ENCODE measurements around the gene RFXANK.
A peak's percentile ranks its signal among the peaks of the same experiment; 100 is the strongest.

Gene RFXANK

DNA sequence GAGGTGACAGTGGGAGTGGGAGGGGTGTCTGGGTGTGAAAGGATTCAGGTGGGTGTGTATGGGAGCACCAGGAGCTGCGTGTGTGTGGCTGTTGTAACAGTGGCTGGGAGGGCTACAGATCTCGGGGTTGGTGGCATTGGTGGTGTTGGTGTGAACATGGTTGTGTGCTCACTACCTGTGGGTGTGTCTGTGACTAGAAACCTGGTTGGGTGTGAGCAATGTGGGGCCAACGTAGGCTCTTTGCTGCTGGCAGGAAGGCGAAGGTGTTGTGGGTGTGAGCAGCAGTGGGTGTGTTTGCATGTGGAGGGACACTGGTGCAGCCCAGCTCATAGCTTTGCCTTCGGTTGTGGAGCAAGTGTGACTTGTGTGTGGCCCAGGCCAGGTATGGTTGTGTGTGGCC lies 14.9 kb downstream of the RFXANK start (continued):
- TF ChIP-seq, protein P1, sequence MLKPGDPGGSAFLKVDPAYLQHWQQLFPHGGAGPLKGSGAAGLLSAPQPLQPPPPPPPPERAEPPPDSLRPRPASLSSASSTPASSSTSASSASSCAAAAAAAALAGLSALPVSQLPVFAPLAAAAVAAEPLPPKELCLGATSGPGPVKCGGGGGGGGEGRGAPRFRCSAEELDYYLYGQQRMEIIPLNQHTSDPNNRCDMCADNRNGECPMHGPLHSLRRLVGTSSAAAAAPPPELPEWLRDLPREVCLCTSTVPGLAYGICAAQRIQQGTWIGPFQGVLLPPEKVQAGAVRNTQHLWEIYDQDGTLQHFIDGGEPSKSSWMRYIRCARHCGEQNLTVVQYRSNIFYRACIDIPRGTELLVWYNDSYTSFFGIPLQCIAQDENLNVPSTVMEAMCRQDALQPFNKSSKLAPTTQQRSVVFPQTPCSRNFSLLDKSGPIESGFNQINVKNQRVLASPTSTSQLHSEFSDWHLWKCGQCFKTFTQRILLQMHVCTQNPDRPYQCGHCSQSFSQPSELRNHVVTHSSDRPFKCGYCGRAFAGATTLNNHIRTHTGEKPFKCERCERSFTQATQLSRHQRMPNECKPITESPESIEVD (tag by site-specific recombination; IDR thresholded peaks at IDR 0.05): no peak
- peak; percentile 83 for TF ChIP-seq EGR2 (tag by site-specific recombination; IDR thresholded peaks at IDR 0.05; ENCODE audit: low read depth)
- no peak for TF ChIP-seq ZNF571 (tag by site-specific recombination; IDR thresholded peaks at IDR 0.05)
- no peak for TF ChIP-seq HOXD13 (CRISPR knock-in tag; IDR thresholded peaks at IDR 0.05; ENCODE audit: borderline replicate concordance)

DNA sequence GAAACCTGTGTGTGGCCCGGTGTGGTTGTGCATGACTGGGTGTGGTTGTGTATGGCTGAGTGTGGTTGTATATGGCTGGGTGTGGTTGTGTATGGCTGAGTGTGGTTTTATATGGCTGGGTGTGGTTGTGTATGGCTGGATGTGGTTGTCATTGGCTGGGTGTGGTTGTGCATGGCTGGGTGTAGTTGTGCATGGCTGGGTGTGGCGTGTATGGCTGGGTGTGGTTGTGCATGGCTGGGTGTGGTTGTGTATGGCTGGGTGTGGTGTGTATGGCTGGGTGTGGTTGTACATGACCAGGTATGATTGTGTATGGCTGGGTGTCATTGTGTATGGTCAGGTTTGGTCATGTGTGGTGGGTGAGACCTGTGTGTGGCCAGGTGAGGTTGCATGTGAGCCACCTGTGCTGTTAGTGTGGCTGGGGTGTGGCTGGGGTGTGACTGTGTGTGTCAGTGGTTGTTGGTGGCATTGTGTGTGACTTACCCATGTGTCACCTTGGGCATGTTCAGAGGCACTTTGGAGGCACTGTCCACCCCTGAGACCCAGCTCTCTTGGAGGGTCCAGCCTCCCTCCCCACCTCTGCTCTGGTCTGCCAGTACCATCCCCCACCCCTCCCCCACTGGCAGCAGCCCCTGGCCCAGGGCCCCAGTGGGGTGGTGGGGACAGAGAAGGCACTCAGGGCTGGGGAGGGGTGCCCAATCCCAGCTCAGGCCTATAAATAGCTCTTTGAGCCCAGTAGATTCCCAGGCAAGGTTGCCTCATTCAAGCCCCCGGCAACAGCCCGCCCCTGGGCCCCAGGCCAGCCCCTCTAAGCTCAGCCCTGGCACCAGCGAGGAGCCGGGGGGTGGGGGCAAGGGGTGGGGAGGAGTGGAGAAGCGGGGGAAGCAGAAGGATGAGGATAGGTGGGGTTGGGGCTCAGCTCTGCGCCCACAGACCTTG lies 15.8 kb downstream of the RFXANK start:
- Histone ChIP-seq H3K9me3 (ENCODE audit: control insufficient read depth, insufficient read depth, low read depth, low read length) (no peaks in the 10 kb centered on the region), H3K4me1 (ENCODE audit: control insufficient read depth, insufficient read depth, low read length) (no peaks in the 10 kb centered on the region), H3K36me3 (ENCODE audit: control insufficient read depth in 2 of 2, insufficient read depth in 1 of 2, low read length in 2 of 2) (no peaks in the 10 kb centered on the region), H3K4me3 (ENCODE audit: low read depth, low read length) (no peak overlapping the region), H3K27ac (ENCODE audit: extremely low read depth, low read depth, low read length) (no peak overlapping the region)
- POLR2A ChIA-PET: no interaction called here
- TF ChIP-seq KLF1 (tag by site-specific recombination; IDR thresholded peaks at IDR 0.05) (peak; percentile 98), ZNF274 (IDR thresholded peaks at IDR 0.05; ENCODE audit: low read length) (no peak), ZNF274 (tag by site-specific recombination; IDR thresholded peaks at IDR 0.05; ENCODE audit: borderline replicate concordance) (no peak)
- CTCF ChIA-PET: no interaction called here

DNA sequence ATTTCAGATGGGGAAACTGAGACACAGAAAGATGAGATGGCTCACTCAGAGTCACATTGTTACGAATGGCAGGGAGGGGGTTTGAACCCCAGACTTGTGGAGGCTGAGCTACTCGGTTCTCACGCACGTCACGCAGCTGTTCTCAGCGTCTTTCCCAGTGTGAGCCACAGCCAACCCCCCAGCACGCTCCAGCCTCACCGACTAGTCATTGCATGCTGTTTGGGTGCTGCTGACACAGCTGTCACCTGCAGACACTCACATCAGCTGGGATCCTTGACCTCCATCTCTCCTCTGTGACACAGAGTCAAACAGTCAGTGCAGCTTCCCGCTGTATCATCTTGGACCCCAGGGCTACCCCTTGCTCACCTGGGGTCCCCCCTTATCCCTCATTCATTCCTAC lies 17.3 kb downstream of the RFXANK start:
- no peaks in the 10 kb centered on the region for H3K9me3 ChIP-seq (ENCODE audit: control insufficient read depth, insufficient read depth, low read depth, low read length)
- ChIA-PET POLR2A (no interaction called here), CTCF (no interaction called here)
- no peaks in the 10 kb centered on the region for H3K4me1 ChIP-seq (ENCODE audit: control insufficient read depth, insufficient read depth, low read length)
- H3K27ac ChIP-seq (ENCODE audit: extremely low read depth, low read depth, low read length): no peak overlapping the region
- no peak overlapping the region for H3K4me3 ChIP-seq (ENCODE audit: low read depth, low read length)
- no peaks in the 10 kb centered on the region for H3K36me3 ChIP-seq (ENCODE audit: control insufficient read depth in 2 of 2, insufficient read depth in 1 of 2, low read length in 2 of 2)
- TF ChIP-seq, protein P2, sequence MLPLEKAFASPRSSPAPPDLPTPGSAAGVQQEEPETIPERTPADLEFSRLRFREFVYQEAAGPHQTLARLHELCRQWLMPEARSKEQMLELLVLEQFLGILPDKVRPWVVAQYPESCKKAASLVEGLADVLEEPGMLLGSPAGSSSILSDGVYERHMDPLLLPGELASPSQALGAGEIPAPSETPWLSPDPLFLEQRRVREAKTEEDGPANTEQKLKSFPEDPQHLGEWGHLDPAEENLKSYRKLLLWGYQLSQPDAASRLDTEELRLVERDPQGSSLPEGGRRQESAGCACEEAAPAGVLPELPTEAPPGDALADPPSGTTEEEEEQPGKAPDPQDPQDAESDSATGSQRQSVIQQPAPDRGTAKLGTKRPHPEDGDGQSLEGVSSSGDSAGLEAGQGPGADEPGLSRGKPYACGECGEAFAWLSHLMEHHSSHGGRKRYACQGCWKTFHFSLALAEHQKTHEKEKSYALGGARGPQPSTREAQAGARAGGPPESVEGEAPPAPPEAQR (tag by site-specific recombination; IDR thresholded peaks at IDR 0.05): no peak
- TF ChIP-seq, protein P3, sequence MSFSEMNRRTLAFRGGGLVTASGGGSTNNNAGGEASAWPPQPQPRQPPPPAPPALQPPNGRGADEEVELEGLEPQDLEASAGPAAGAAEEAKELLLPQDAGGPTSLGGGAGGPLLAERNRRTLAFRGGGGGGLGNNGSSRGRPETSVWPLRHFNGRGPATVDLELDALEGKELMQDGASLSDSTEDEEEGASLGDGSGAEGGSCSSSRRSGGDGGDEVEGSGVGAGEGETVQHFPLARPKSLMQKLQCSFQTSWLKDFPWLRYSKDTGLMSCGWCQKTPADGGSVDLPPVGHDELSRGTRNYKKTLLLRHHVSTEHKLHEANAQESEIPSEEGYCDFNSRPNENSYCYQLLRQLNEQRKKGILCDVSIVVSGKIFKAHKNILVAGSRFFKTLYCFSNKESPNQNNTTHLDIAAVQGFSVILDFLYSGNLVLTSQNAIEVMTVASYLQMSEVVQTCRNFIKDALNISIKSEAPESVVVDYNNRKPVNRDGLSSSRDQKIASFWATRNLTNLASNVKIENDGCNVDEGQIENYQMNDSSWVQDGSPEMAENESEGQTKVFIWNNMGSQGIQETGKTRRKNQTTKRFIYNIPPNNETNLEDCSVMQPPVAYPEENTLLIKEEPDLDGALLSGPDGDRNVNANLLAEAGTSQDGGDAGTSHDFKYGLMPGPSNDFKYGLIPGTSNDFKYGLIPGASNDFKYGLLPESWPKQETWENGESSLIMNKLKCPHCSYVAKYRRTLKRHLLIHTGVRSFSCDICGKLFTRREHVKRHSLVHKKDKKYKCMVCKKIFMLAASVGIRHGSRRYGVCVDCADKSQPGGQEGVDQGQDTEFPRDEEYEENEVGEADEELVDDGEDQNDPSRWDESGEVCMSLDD (tag by site-specific recombination; IDR thresholded peaks at IDR 0.05): no peak
- TF ChIP-seq ZBTB17 (tag by site-specific recombination; IDR thresholded peaks at IDR 0.05) (no peak), SP3 (tag by site-specific recombination; IDR thresholded peaks at IDR 0.05) (no peak), EGR2 (tag by site-specific recombination; IDR thresholded peaks at IDR 0.05; ENCODE audit: low read depth) (no peak), GLIS1 (tag by site-specific recombination; IDR thresholded peaks at IDR 0.05) (peak; percentile 53), SP7 (tag by site-specific recombination; IDR thresholded peaks at IDR 0.05) (no peak), ZNF146 (tag by site-specific recombination; IDR thresholded peaks at IDR 0.05) (no peak), ZNF747 (tag by site-specific recombination; IDR thresholded peaks at IDR 0.05) (no peak), KLF1 (tag by site-specific recombination; IDR thresholded peaks at IDR 0.05) (no peak), IKZF3 (tag by site-specific recombination; IDR thresholded peaks at IDR 0.05) (no peak), ZNF221 (tag by site-specific recombination; IDR thresholded peaks at IDR 0.05; ENCODE audit: borderline replicate concordance) (no peak), ZFHX2 (tag by site-specific recombination; conservative IDR thresholded peaks at IDR 0.05) (no peak), ZNF114 (tag by site-specific recombination; IDR thresholded peaks at IDR 0.05) (no peak), ZNF624 (tag by site-specific recombination; IDR thresholded peaks at IDR 0.05) (no peak), ZNF394 (tag by site-specific recombination; IDR thresholded peaks at IDR 0.05; ENCODE audit: borderline replicate concordance) (no peak), KLF7 (tag by site-specific recombination; IDR thresholded peaks at IDR 0.05; ENCODE audit: borderline replicate concordance) (no peak), ZIC2 (tag by site-specific recombination; IDR thresholded peaks at IDR 0.05) (peak; percentile 31; the same call in 1 of the 2 replicates)
- TF ChIP-seq, protein P4, sequence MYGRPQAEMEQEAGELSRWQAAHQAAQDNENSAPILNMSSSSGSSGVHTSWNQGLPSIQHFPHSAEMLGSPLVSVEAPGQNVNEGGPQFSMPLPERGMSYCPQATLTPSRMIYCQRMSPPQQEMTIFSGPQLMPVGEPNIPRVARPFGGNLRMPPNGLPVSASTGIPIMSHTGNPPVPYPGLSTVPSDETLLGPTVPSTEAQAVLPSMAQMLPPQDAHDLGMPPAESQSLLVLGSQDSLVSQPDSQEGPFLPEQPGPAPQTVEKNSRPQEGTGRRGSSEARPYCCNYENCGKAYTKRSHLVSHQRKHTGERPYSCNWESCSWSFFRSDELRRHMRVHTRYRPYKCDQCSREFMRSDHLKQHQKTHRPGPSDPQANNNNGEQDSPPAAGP (tag by site-specific recombination; IDR thresholded peaks at IDR 0.05): no peak
- TF ChIP-seq, protein P5, sequence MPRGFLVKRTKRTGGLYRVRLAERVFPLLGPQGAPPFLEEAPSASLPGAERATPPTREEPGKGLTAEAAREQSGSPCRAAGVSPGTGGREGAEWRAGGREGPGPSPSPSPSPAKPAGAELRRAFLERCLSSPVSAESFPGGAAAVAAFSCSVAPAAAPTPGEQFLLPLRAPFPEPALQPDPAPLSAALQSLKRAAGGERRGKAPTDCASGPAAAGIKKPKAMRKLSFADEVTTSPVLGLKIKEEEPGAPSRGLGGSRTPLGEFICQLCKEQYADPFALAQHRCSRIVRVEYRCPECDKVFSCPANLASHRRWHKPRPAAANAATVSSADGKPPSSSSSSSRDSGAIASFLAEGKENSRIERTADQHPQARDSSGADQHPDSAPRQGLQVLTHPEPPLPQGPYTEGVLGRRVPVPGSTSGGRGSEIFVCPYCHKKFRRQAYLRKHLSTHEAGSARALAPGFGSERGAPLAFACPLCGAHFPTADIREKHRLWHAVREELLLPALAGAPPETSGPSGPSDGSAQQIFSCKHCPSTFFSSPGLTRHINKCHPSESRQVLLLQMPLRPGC (tag by site-specific recombination; IDR thresholded peaks at IDR 0.05): no peak

Data from HEK293 (cell line).